ENCODE data around the gene GBGT1.

The GBGT1 gene

GRCh38 chr9:133113949-133114885, 49.5 kb downstream of the GBGT1 start:
- no peak for DNase-seq (ENCODE audit: insufficient read length, low spot score)

DNA sequence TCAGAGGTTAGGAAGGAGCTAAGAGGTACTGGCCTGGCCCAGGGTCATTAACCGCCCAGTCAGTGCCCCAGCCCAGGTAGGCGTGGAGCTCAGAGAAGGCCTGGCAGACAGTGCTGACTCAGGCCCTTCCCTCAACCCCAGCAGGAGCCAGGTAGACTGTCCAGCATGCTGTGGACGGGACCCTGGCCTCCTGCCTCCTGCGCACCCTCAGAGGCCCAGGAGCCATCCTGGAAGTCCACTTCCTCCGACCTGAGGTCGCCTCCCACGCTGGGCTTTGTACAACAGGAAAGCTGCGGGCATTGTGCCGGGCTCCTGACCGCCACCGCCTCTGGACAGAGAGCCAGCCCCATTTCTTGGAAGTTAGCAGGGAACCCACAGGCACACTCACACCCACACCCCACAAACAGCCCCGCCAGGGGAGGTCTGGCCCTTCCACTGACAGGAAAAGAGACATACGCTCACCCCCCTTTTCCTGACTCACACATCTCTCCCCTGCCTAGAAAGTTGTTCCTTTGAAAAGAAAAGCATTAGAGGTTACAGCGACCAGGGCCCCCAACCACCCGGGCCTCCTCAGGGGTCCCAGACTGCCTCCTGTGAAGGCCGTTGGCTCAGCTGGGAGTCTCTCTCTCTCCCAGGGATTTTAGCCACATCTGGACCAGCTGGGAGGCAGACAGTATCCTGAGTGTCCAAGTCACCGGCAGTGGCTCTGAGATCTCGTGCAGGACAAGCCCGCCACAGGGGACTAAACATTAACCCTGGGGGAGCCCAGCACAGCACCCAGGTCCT, 50.4 kb downstream of the GBGT1 start:
- FAIRE-seq (no peak), DNase-seq (ENCODE audit: insufficient read length, low spot score) (no peak)
- TF ChIP-seq CTCF (IDR thresholded peaks at IDR 0.05; ENCODE audit: insufficient read depth, missing control alignments), result no peak

More at GRCh38 chr9:133113949-133114885, 49.5 kb downstream of the GBGT1 start:
- TF ChIP-seq CTCF (IDR thresholded peaks at IDR 0.05; ENCODE audit: insufficient read depth, missing control alignments), result no peak
- no peak for FAIRE-seq

DNA sequence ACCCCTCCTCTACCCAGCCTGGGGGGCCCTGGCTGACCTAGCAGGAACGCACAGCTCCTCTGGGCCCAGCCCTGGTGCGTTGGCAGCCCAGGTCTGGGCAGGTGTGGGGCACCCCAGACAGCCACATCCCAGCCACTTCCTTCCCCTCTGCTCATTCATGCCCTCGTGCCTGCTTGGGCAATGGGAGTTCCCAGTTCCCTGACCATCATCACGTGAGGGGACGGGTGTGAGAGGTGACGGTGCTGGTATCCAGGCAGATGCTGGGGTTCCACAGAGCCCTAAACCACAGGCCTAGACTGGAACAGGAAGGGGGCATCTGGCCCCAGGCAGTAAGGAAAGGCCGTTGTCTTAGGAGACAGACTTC, 51.1 kb downstream of the GBGT1 start:
- DNase-seq (ENCODE audit: insufficient read length, low spot score), result no peak
- TF ChIP-seq CTCF (IDR thresholded peaks at IDR 0.05; ENCODE audit: insufficient read depth, missing control alignments), result no peak

DNA sequence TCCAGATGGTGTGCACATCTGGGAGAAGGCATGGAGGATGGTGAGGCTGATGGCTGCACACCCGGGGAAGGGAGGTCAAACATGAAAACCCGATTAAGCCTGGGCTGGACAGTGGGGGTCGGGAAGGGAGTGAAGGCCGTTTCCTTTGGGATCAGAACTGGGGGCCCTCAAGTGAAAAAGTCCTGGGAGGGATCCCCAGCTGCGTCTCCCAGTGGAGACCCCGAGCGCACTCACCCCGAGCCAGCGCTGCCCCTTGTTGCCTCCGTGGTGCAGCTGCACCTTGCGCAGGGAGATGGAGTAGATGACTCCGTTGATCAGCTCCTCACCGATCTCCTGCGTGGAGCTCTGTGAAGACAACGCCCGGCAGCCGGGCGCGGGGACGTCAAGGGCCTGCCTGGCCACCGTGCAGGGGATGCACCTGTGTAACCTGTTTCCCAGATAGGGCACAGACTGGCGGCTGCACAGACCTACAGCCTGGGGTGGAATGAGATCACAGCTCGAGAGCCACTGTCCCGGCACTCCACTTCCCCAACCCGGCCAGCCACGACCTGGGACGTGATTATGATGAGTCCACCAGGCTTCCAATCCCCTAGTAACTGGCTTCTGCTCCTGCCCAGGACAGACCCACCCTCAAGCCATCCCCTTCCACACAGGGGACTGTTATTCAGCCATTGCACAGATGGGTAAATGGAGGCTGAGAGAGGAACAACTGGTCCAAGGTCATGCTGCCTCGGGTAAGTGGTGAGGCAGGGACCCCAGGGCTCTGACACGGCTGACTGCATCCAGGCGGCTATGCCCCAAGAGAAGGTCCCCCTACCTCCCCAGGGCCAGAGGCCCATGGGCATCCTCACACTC, 51.7 kb downstream of the GBGT1 start:
- no peak for DNase-seq (ENCODE audit: insufficient read length, low spot score)
- TF ChIP-seq CTCF (IDR thresholded peaks at IDR 0.05; ENCODE audit: insufficient read depth, missing control alignments), result no peak
- no peak for FAIRE-seq

More for the DNA sequence above, 51.1 kb downstream of the GBGT1 start:
- FAIRE-seq, result no peak

- DNase-seq (ENCODE audit: insufficient read length, low spot score) (no peak), FAIRE-seq (no peak)
- no peak for TF ChIP-seq CTCF (IDR thresholded peaks at IDR 0.05; ENCODE audit: insufficient read depth, missing control alignments)
Observed at GRCh38 chr9:133109931-133110650, 53.6 kb downstream of the GBGT1 start.
